Muscle of leg (tissue), 11 donors: Measurements from ENCODE around the gene KIF3A. TPM values are rescaled to one million over a fixed set of nuclear protein-coding genes. Genes with fewer than 3 reads are reported as not detected.

Experiments used
- DNase-seq: peaks from one replicate; pipeline ENCODE4 v3.0.0; 2013
- H3K27ac ChIP-seq: one replicate; pipeline ENCODE4 v1.5.1; 2013; ENCODE audit warnings: mild to moderate bottlenecking, low read length, control low read depth
- H3K27me3 ChIP-seq: one replicate; pipeline ENCODE4 v1.6.1; 2013; ENCODE audit warnings: low read length; ENCODE audit not compliant: control insufficient read depth, insufficient read depth
- H3K36me3 ChIP-seq: one replicate; pipeline ENCODE4 v1.6.1; 2013; ENCODE audit warnings: low read length; ENCODE audit not compliant: control insufficient read depth, insufficient read depth
- H3K4me1 ChIP-seq: one replicate; pipeline ENCODE4 v1.6.1; 2013; ENCODE audit warnings: low read length; ENCODE audit not compliant: control insufficient read depth, insufficient read depth
- H3K4me3 ChIP-seq: one replicate; pipeline ENCODE4 v1.5.1; 2013; ENCODE audit warnings: low read length, control low read depth
- H3K9me3 ChIP-seq: replicated peaks from 2 replicates; pipeline ENCODE4 v1.6.1; 2013; ENCODE audit warnings: low read depth, low read length; ENCODE audit not compliant: control insufficient read depth
- WGBS: methylation state at CpG from one replicate; pipeline ENCODE4 v1.1.5; 2013; ENCODE audit warnings: missing lambda C conversion rate; ENCODE audit not compliant: insufficient coverage; 5-methylcytosine and 5-hydroxymethylcytosine counted together
- polyA plus RNA-seq, 8 donors: library from polyadenylated mRNA; unstranded; fragments of 120-200 nt; gene quantifications; one replicate each; pipeline versions ENCODE4 v1.2.1 to v1.2.3, GENCODE V29; 2013; ENCODE audit warnings: inconsistent platforms in 1 of 8, low replicate concordance in 1 of 8; ENCODE audit not compliant: insufficient read length in 8 of 8, insufficient read depth in 1 of 8
- total RNA-seq: library from RNA; stranded (reverse); fragments of 120-200 nt; gene quantifications from one replicate; pipeline ENCODE4 v1.2.4, GENCODE V29; 2013

Gene KIF3A
- total and polyA plus RNA-seq, 9 donors: 4.2 to 10.3 (median 6.6) TPM

DNA sequence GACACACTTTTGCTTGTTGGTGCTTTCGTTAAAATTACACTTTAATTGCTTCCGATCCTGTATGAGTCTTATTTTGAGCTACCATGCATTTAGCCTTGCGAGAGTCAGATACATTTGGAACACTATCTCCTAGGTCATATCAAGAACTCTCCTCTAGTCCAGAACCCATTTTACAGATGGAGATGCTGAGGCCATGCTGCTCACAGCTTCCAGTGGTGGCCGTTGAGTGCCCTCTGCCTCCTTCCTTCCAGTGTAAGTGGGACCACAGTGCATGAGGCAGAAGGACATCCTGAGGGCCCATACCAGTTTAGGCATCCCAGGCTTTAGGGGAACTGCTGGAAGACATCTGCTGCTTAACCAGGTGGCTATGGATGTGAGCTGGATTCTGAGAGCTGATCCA, 16.8 kb upstream of the KIF3A start:
- no peaks in the 10 kb centered on the region for H3K9me3 ChIP-seq
- H3K36me3 ChIP-seq: peaks cover 16% of the 10 kb centered on the region
- whole genome bisulfite sequencing: 100% methylated on average over 2 of the region's 4 CpGs
- peaks cover 3% of the 10 kb centered on the region for H3K4me1 ChIP-seq
- no peak overlapping the region for H3K4me3 ChIP-seq
- no peak for DNase-seq
- peaks cover 6% of the 10 kb centered on the region for H3K27me3 ChIP-seq
- no peak overlapping the region for H3K27ac ChIP-seq

- Histone ChIP-seq H3K4me3 (no peak overlapping the region), H3K27ac (no peak overlapping the region), H3K27me3 (peaks cover 9% of the 10 kb centered on the region), H3K4me1 (peaks cover 3% of the 10 kb centered on the region), H3K9me3 (no peaks in the 10 kb centered on the region), H3K36me3 (peaks cover 10% of the 10 kb centered on the region)
- no CpG with 5 or more reads among the region's 2 CpGs for WGBS
- DNase-seq: no peak
Measured at GRCh38 chr5:132753135-132753987, 16.0 kb upstream of the KIF3A start.

- Histone ChIP-seq H3K9me3 (no peaks in the 10 kb centered on the region), H3K4me1 (peaks cover 3% of the 10 kb centered on the region), H3K4me3 (no peak overlapping the region), H3K27ac (no peak overlapping the region), H3K36me3 (peaks cover 6% of the 10 kb centered on the region), H3K27me3 (peaks cover 16% of the 10 kb centered on the region)
- no CpG with 5 or more reads among the region's 1 CpG for WGBS
- no peak for DNase-seq
Measured at GRCh38 chr5:132752581-132753125, 15.3 kb upstream of the KIF3A start.

DNA sequence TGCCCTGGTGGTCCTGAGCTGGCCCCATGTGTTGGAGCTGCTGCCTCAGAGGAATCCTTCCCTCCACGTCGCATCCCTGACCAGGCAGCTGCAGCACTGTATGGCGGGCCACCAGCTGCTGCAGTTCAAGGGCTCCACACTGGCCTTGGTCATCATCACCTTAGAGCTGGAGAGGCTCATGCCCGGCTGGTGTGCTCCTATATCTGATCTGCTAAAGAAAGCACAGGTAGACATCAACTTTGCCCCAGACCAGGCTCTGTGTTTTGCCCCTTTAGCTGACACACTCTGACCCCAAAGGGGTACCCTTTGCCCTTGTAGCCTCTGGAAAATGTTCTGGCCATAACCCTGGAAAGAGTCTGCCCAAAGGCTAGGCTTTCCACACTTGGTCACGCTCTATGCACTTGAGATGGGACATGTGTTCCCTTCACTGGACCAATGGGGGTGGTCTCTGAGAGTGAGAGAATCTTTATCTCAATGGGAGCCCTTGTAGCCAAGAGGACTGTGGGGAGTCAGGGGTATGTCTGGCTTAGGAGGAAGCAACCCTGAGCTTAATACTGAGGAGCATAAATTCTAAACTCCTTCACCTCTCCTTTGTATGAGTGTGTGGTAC, 14.7 kb upstream of the KIF3A start:
- Histone ChIP-seq H3K27me3 (peaks cover 22% of the 10 kb centered on the region), H3K27ac (no peak overlapping the region), H3K9me3 (no peaks in the 10 kb centered on the region), H3K4me1 (peaks cover 6% of the 10 kb centered on the region), H3K4me3 (no peak overlapping the region), H3K36me3 (peaks cover 3% of the 10 kb centered on the region)
- 76% methylated on average over 4 of the region's 5 CpGs for WGBS
- DNase-seq: no peak

DNA sequence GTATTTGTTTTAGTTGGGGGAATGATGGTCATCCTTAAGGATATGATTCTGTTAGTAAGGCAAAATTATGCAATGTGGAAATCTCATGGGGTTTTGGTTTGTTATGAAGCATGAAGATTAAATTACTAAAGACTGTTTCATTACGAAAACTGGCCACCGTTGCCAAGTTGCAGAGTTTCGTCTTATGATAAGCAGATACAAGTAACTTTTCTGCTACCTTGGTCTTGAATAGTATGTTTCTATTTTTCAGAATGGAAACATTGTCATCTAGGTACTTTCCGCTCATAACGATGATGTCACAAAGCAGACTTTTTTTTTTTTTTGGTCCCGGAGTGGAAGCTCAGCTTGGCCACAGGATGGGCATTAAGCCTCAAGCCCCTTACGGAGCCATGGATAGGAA, 14.1 kb upstream of the KIF3A start:
- Histone ChIP-seq H3K36me3 (no peaks in the 10 kb centered on the region), H3K9me3 (no peaks in the 10 kb centered on the region), H3K27me3 (peaks cover 28% of the 10 kb centered on the region), H3K4me1 (peaks cover 9% of the 10 kb centered on the region), H3K27ac (no peak overlapping the region), H3K4me3 (no peak overlapping the region)
- 87% methylated on average over 4 of the region's 7 CpGs for WGBS
- peak; percentile 30 for DNase-seq

DNA sequence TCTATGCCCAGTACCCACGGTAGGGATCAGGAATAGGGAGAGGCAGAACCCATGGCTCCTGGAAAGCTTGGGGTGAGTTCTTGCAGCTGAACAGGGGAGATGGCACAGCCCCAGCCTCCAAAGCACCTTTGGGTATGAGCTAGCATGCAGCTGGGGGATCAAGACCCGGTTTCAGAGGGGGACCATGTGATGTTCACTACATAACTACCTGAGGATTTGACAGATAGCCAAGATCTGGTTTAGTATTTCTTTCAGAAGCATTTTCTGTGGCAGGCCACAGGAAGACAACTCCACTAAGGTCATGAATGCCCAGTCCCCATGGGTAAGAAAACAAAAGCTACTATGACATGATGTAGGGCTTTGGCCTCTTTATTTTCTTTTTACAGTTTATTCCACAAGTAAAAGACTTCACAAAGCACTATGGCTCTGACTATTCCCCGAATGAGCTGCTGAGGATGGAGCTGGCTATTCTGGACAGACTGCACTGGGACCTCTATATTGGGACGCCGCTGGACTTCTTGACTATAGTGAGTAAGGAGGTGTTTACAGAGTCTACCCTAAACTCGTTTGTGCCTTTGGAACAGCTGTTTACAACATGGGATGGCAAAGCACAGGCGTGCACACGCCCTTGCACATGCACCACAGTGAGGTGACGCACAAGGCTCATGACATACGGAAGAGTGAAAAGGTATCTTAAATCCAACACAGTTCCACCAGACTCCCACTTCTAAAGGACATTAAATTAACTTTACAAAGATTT, 13.3 kb upstream of the KIF3A start:
- Histone ChIP-seq H3K4me1 (peaks cover 9% of the 10 kb centered on the region), H3K27me3 (peaks cover 32% of the 10 kb centered on the region), H3K36me3 (no peaks in the 10 kb centered on the region), H3K27ac (no peak overlapping the region), H3K4me3 (no peak overlapping the region), H3K9me3 (no peaks in the 10 kb centered on the region)
- 82% methylated on average over 5 of the region's 10 CpGs for WGBS
- DNase-seq: no peak

DNA sequence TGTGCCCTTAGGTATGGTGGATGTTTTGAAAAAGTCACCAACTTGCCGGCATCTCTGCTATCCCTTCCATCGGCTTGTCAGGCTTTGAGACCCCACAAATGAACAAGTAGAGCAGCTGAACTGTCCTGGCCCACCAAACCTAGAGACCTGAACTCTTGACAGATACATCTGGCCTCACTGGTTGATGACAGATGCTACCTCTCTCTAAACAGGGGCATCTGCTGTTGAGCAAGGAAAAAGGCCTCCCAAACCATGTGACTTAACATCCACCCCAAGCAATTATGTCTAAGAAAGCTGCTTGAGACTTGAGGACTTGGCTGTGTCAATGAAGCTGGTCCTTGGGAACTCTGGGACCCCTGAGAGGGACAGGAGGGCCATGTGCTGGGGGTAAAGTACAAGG, 12.2 kb upstream of the KIF3A start:
- no peak overlapping the region for H3K27ac ChIP-seq
- peaks cover 9% of the 10 kb centered on the region for H3K4me1 ChIP-seq
- 100% methylated on average over 2 of the region's 2 CpGs for WGBS
- DNase-seq: no peak
- H3K27me3 ChIP-seq: peaks cover 39% of the 10 kb centered on the region
- H3K36me3 ChIP-seq: no peaks in the 10 kb centered on the region
- H3K9me3 ChIP-seq: no peaks in the 10 kb centered on the region
- no peak overlapping the region for H3K4me3 ChIP-seq

DNA sequence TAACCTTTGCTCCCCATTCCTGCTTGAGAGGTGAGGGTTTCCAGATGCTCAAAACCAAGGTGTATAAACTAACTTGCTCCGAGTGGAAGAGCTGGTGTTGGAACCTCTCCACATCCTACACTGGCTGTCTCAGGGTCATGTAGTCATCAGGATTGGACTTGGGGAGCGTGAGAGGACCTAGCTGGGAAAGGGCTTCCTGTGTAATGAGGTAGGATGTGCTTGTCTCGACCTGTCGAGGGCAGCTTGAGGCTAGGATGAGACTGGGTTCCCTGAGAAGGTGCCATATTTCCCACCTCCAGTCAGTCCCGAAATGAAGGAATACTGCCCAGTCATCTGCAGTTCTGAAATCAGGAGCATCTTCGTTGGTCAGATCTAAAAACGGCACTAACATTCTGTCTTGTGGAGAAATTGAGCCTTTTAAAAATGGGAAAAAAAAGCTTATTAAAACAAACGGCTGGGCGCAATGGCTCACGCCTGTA, 11.2 kb upstream of the KIF3A start:
- Histone ChIP-seq H3K9me3 (no peaks in the 10 kb centered on the region), H3K36me3 (no peaks in the 10 kb centered on the region), H3K4me3 (no peak overlapping the region), H3K27me3 (peaks cover 41% of the 10 kb centered on the region), H3K27ac (no peak overlapping the region), H3K4me1 (peaks cover 9% of the 10 kb centered on the region)
- no peak for DNase-seq
- 62% methylated on average over 4 of the region's 10 CpGs for WGBS

DNA sequence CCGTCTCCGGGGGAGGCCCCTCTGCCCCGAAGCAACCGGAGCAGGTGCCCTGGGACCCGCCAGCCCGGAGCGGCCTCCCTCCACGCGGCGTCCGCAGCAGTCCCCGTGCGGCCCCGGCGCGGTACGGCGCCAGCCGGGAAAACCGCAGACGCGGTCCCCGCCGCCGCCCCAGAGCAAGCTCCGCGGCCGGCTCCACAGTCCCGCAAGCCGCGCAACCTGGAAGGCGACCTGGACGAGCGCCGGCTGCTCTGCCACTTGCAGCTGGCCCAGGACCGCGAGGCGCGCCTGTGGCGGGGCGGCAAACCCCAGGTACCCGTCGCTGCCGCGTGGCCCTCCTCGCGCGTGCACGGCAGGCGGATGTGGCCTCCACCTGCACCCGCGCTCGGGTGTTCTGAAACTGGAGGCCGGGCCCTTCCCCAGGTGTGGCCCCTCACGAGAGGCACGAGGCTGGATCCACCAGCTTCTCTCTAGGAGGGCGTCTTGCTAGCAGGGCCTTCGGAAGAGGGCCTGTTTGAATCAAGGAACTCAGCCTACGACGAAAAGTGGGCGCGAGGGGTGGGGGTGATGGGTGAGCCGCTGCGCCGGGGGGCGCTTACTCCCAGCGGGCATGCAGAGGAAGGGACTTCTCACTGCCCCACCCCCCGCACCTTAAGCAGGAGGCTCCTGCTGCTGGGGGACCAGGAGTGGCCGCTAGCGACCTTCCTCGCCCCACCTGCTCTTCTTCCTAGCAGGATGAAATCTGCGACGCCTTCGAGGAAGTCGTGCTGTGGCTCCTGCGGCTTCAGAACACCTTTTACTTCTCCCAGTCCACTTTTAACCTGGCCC, 10.5 kb upstream of the KIF3A start:
- Histone ChIP-seq H3K4me1 (peaks cover 6% of the 10 kb centered on the region), H3K27ac (no peak overlapping the region), H3K9me3 (no peaks in the 10 kb centered on the region), H3K27me3 (peaks cover 47% of the 10 kb centered on the region), H3K4me3 (no peak overlapping the region), H3K36me3 (no peaks in the 10 kb centered on the region)
- 4% methylated on average over 60 of the region's 76 CpGs for WGBS
- no peak for DNase-seq
